Panc1 (cell line): ENCODE measurements around the gene PTPN2. TPM values are rescaled to one million over a fixed set of nuclear protein-coding genes. Genes with fewer than 3 reads are reported as not detected.

ENCODE experiments used
- ATAC-seq: fragments of 200-7000 bp; cut with Tn5 transposase; 2 replicates; pipeline ENCODE4 v1.9.1; 2020; ENCODE audit warnings: mild to moderate bottlenecking, moderate library complexity
- BruUV-seq: library from RNA; stranded (reverse); fragments of 400-500 nt; replicated peaks from 2 replicates; lab custom pipeline; 2021; lab: Mats Ljungman, UMichigan
- CTCF ChIA-PET: fragments of 300-600 bp; sonication (Branson Sonifier 250); formaldehyde crosslinking; loops from one replicate; lab custom pipeline; 2022; ENCODE audit warnings: antibody characterized with exemption; lab: Charles Lee
- POLR2A ChIA-PET: fragments of 300-600 bp; sonication (Branson Sonifier 250); formaldehyde crosslinking; loops from one replicate; lab custom pipeline; 2022; ENCODE audit warnings: antibody characterized with exemption; lab: Charles Lee
- DNase-seq: peaks from one replicate; pipeline ENCODE4 v3.0.0-alpha.2; 2010; ENCODE audit warnings: low read depth, low spot score
- H3K27ac ChIP-seq: 2 replicates; pipeline ENCODE4 v1.5.1; 2011; ENCODE audit warnings: mild to moderate bottlenecking, low read length, inconsistent platforms
- H3K27me3 ChIP-seq: fragments of 200-500 bp; sonication (Bioruptor generic); 2 replicates; pipeline ENCODE4 v1.6.0; 2014; ENCODE audit warnings: low read length, inconsistent platforms; ENCODE audit not compliant: control insufficient read depth, insufficient read depth
- H3K36me3 ChIP-seq: fragments of 200-500 bp; sonication (Bioruptor generic); 2 replicates; pipeline ENCODE4 v1.5.1; 2014; ENCODE audit warnings: inconsistent platforms, mild to moderate bottlenecking, low read length, moderate library complexity; ENCODE audit not compliant: control insufficient read depth, insufficient read depth
- H3K4me1 ChIP-seq: 2 replicates; pipeline ENCODE4 v1.5.1; 2011; ENCODE audit warnings: inconsistent platforms, mild to moderate bottlenecking, low read length, moderate library complexity; ENCODE audit not compliant: control insufficient read depth, insufficient read depth
- H3K4me3 ChIP-seq, 2 experiments: 2 replicates each; pipeline ENCODE4 v1.5.1; 2011 to 2012; ENCODE audit warnings: low read depth in 2 of 2, low read length in 2 of 2, mild to moderate bottlenecking in 2 of 2, inconsistent platforms in 1 of 2, moderate library complexity in 1 of 2
- H3K9me3 ChIP-seq: fragments of 200-500 bp; sonication (Bioruptor generic); 2 replicates; pipeline ENCODE4 v1.5.1; 2014; ENCODE audit warnings: low read depth, mild to moderate bottlenecking, inconsistent platforms, low read length, moderate library complexity; ENCODE audit not compliant: control insufficient read depth, insufficient read depth
- CTCF ChIP-seq: fragments of 450-650 bp; IDR thresholded peaks from 2 replicates; pipeline ENCODE4 v1.5.1; 2017; ENCODE audit warnings: mild to moderate bottlenecking
- POLR2AphosphoS5 ChIP-seq: IDR thresholded peaks from 2 replicates; pipeline ENCODE4 v1.6.1; 2012; ENCODE audit warnings: mild to moderate bottlenecking, low read depth, low read length, moderate library complexity
- REST ChIP-seq, 2 experiments: IDR thresholded peaks; 2 replicates each; pipeline ENCODE4 v1.6.1; 2011 to 2012; ENCODE audit warnings: low read depth in 2 of 2, control low read depth in 1 of 2, low read length in 1 of 2, mild to moderate bottlenecking in 1 of 2, moderate library complexity in 1 of 2; ENCODE audit not compliant: insufficient read depth in 1 of 2
- SIN3A ChIP-seq: IDR thresholded peaks from 2 replicates; pipeline ENCODE4 v1.6.1; 2012; ENCODE audit warnings: low read depth, mild to moderate bottlenecking, low read length, moderate library complexity, borderline replicate concordance; ENCODE audit not compliant: insufficient read depth
- TCF7L2 ChIP-seq: IDR thresholded peaks from 2 replicates; pipeline ENCODE4 v1.6.1; 2011; ENCODE audit warnings: mild to moderate bottlenecking, low read depth, low read length, inconsistent platforms
- in situ Hi-C: cut with HindIII; loops from 2 replicates; pipeline ENCODE4 v1.10.0; 2016; ENCODE audit warnings: low sequenced_read_pairs, low pct_unique_long_range_greater_than_20kb
- intact Hi-C: fragments of 100-400 bp; cut with micrococcal nuclease; formaldehyde crosslinking; loops from one replicate; pipeline ENCODE4 v1.10.0; 2022; ENCODE audit not compliant: unreplicated experiment
- total RNA-seq: library from RNA; stranded (reverse); gene quantifications from one replicate; pipeline ENCODE4 v1.2.1, GENCODE V29; 2021; ENCODE audit not compliant: unreplicated experiment

Gene PTPN2
- total RNA-seq, 1 experiment from 2014 or later = 34.8 TPM

GRCh38 chr18:12827588-12827987 is 56.4 kb downstream of the PTPN2 start:
- no peak for ATAC-seq
- Histone ChIP-seq H3K36me3 (peaks cover 2% of the 10 kb centered on the region; the same call in 1 of the 2 replicates), H3K4me1 (no peaks in the 10 kb centered on the region), H3K9me3 (peaks cover 5% of the 10 kb centered on the region; the same call in 1 of the 2 replicates), H3K4me3 (no peak overlapping the region), H3K27ac (no peak overlapping the region), H3K27me3 (no peaks in the 10 kb centered on the region)
- no peak for TF ChIP-seq CTCF
- no peak for TF ChIP-seq REST (IDR thresholded peaks at IDR 0.05; ENCODE audit: insufficient read depth in 1 of 2, low read depth in 2 of 2, low read length in 1 of 2)
- TF ChIP-seq POLR2AphosphoS5 = no peak
- intact Hi-C loops (no loop called here), in situ Hi-C loops (no loop called here)
- no peak for DNase-seq
- BruUV-seq = no TSS peak
- POLR2A ChIA-PET = no interaction called here
- CTCF ChIA-PET = no interaction called here

- DNase-seq (no peak), ATAC-seq (no peak)
- in situ Hi-C loops = no loop called here
- TF ChIP-seq POLR2AphosphoS5 (no peak), CTCF (no peak), SIN3A (no peak), REST (IDR thresholded peaks at IDR 0.05; ENCODE audit: insufficient read depth in 1 of 2, low read depth in 2 of 2, low read length in 1 of 2) (no peak), TCF7L2 (no peak)
- ChIA-PET POLR2A (no interaction called here), CTCF (no interaction called here)
- no peaks in the 10 kb centered on the region for H3K27me3 ChIP-seq
- BruUV-seq = no TSS peak
- H3K9me3 ChIP-seq = peaks cover 5% of the 10 kb centered on the region; the same call in 1 of the 2 replicates
- intact Hi-C loops = no loop called here
- no peak overlapping the region for H3K4me3 ChIP-seq
- H3K4me1 ChIP-seq = no peaks in the 10 kb centered on the region
- peaks cover 2% of the 10 kb centered on the region; the same call in 1 of the 2 replicates for H3K36me3 ChIP-seq
- no peak overlapping the region for H3K27ac ChIP-seq
Measured at GRCh38 chr18:12825230-12825629, 58.8 kb downstream of the PTPN2 start.
